ENCODE measurements around the gene AGBL3. TPM values are rescaled to one million over a fixed set of nuclear protein-coding genes. Genes with fewer than 3 reads are reported as not detected.
A peak's percentile ranks its signal among the peaks of the same experiment; 100 is the strongest.
"Not testable (repeated sequence)": the region's sequence is repeated elsewhere in the genome, so short reads cannot be mapped to it uniquely, and the experiment has no call there.

Gene AGBL3
- total RNA-seq, 1 experiment from 2014 or later: 2.1 TPM

GRCh38 chr7:135170274-135170997, 184.1 kb downstream of the AGBL3 start, which contains the start of gene CYREN (continued):
- peak; percentile 59; the same call in 1 of the 2 replicates for TF ChIP-seq USF1 (CRISPR knock-in tag; IDR thresholded peaks at IDR 0.05)
- peak; percentile 99 for TF ChIP-seq ZNF423 (CRISPR knock-in tag; IDR thresholded peaks at IDR 0.05)
- peak; percentile 89; the same call in 1 of the 2 replicates for TF ChIP-seq KAT7 (CRISPR knock-in tag; IDR thresholded peaks at IDR 0.05; ENCODE audit: borderline replicate concordance)
- TF ChIP-seq HMGXB4 (CRISPR knock-in tag; IDR thresholded peaks at IDR 0.05): peak; percentile 88; the same call in 1 of the 2 replicates
- peak; percentile 89 for TF ChIP-seq ARID4B (CRISPR knock-in tag; IDR thresholded peaks at IDR 0.05; ENCODE audit: borderline replicate concordance)
- peak; percentile 28; the same call in 1 of the 2 replicates for TF ChIP-seq MYBL2 (CRISPR knock-in tag; IDR thresholded peaks at IDR 0.05)
- peak; percentile 75 for TF ChIP-seq ESRRA (CRISPR knock-in tag; IDR thresholded peaks at IDR 0.05; ENCODE audit: borderline replicate concordance)
- peak; percentile 56 for TF ChIP-seq TEAD4 (CRISPR knock-in tag; IDR thresholded peaks at IDR 0.05)
- no peak for TF ChIP-seq NFE2L1 (CRISPR knock-in tag; IDR thresholded peaks at IDR 0.05)
- 0 out of 2 replicates have a peak, but pooled peaks have one; percentile 24 for TF ChIP-seq ZSCAN18 (CRISPR knock-in tag; IDR thresholded peaks at IDR 0.05)

- H3K27ac Mint-ChIP-seq: peak overlapping the region; percentile 95
- peaks cover 29% of the 10 kb centered on the region for H3K36me3 Mint-ChIP-seq
- CTCF ChIA-PET: interaction anchor here (1.3 to 2.4 kb wide), 7 partner anchors 18 to 189 kb away, joined by 3 to 7 read pairs (median 5); partner anchors contain the start of genes AGBL3, TMEM140 and WDR91
- DNase-seq (ENCODE audit: low spot score); H3K27me3 Mint-ChIP-seq (ENCODE audit: low read depth); ATAC-seq; H3K9me3 Mint-ChIP-seq; POLR2A ChIA-PET: not testable (repeated sequence)
- H3K4me1 Mint-ChIP-seq: peaks cover 31% of the 10 kb centered on the region
- peak overlapping the region; percentile 90 for H3K4me3 Mint-ChIP-seq
Observed at GRCh38 chr7:135170998-135171481, 184.7 kb downstream of the AGBL3 start.

GRCh38 chr7:135171581-135172291, 185.4 kb downstream of the AGBL3 start:
- ATAC-seq; H3K27me3 Mint-ChIP-seq (ENCODE audit: low read depth); H3K9me3 Mint-ChIP-seq; POLR2A ChIA-PET; DNase-seq (ENCODE audit: low spot score): not testable (repeated sequence)
- TF ChIP-seq GABPB1 (CRISPR knock-in tag; IDR thresholded peaks at IDR 0.05): peak; percentile 94
- CTCF ChIA-PET: interaction anchor here (1.3 to 2.1 kb wide), 4 partner anchors 17 to 188 kb away, joined by 3 to 7 read pairs (median 5); partner anchors contain the start of gene AGBL3
- H3K4me3 Mint-ChIP-seq: peak overlapping the region; percentile 90
- peak overlapping the region; percentile 95 for H3K27ac Mint-ChIP-seq
- peaks cover 22% of the 10 kb centered on the region for H3K36me3 Mint-ChIP-seq
- H3K4me1 Mint-ChIP-seq: peaks cover 36% of the 10 kb centered on the region

- H3K9me3 Mint-ChIP-seq; ATAC-seq; H3K4me3 Mint-ChIP-seq; DNase-seq (ENCODE audit: low spot score); POLR2A ChIA-PET; H3K27me3 Mint-ChIP-seq (ENCODE audit: low read depth); H3K27ac Mint-ChIP-seq; H3K36me3 Mint-ChIP-seq: not testable (repeated sequence)
- H3K4me1 Mint-ChIP-seq: peaks cover 43% of the 10 kb centered on the region
- CTCF ChIA-PET: interaction anchor here (1.2 kb wide), 1 partner anchor 9 kb away, joined by 3 read pairs; no protein-coding TSS in a partner anchor
Observed at GRCh38 chr7:135173916-135174315, 187.6 kb downstream of the AGBL3 start.

All from WTC11 (cell line).